ENCODE data around the gene TDRD7. TPM values are rescaled to one million over a fixed set of nuclear protein-coding genes. Genes with fewer than 3 reads are reported as not detected.

The TDRD7 gene
- total and polyA plus RNA-seq, 2 of the 13 experiments (the other 11 are each of a cell fraction or from before 2014, with no cell fraction given) = 9.8 to 15.5 TPM

DNA sequence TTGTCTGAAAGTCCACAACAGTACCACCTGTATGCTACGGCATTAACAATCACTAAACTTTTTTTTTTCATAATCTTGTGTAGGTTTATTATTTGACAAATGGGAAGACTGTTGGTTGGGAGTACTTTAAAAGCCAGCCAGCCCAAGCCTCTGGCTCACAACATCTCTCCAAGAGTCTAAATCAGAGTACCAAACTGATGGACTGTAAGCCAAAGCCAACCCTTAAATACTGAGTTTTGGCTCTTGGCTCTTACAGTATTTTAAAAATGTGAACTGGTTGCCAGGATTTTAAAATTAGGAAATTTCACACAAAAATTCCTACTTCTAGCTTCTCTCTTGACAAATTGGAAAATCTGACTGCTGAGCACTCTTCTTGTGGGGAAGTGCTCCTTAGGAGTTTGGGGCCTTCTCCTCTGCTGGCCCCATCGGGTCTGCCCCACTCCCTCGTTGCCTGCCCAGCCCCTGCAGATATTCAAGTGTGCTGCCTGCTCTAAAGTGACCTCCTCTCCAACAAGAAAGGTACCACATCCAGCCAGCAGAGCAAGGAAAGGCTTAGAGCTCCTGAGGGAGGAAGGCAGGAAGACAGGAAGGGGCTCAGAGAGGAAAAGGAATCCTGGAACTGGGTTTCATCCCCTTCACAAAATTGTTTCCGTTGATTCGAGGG, 67.7 kb downstream of the TDRD7 start (continued):
- TF ChIP-seq SOX13 (IDR thresholded peaks at IDR 0.05) = no peak
- TF ChIP-seq SOX13 (CRISPR knock-in tag; conservative IDR thresholded peaks at IDR 0.05 in 1 of 2, IDR thresholded peaks at IDR 0.05 in 1 of 2) = no peak
- no peak for TF ChIP-seq ZNF451 (CRISPR knock-in tag; IDR thresholded peaks at IDR 0.05)
- TF ChIP-seq, protein P1, sequence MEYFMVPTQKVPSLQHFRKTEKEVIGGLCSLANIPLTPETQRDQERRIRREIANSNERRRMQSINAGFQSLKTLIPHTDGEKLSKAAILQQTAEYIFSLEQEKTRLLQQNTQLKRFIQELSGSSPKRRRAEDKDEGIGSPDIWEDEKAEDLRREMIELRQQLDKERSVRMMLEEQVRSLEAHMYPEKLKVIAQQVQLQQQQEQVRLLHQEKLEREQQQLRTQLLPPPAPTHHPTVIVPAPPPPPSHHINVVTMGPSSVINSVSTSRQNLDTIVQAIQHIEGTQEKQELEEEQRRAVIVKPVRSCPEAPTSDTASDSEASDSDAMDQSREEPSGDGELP (IDR thresholded peaks at IDR 0.05; ENCODE audit: borderline replicate concordance, low read depth) = no peak
- TF ChIP-seq, protein P2, sequence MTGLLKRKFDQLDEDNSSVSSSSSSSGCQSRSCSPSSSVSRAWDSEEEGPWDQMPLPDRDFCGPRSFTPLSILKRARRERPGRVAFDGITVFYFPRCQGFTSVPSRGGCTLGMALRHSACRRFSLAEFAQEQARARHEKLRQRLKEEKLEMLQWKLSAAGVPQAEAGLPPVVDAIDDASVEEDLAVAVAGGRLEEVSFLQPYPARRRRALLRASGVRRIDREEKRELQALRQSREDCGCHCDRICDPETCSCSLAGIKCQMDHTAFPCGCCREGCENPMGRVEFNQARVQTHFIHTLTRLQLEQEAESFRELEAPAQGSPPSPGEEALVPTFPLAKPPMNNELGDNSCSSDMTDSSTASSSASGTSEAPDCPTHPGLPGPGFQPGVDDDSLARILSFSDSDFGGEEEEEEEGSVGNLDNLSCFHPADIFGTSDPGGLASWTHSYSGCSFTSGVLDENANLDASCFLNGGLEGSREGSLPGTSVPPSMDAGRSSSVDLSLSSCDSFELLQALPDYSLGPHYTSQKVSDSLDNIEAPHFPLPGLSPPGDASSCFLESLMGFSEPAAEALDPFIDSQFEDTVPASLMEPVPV (CRISPR knock-in tag; IDR thresholded peaks at IDR 0.05) = no peak
- TF ChIP-seq SKI (IDR thresholded peaks at IDR 0.05; ENCODE audit: partially characterized antibody) = no peak

DNA sequence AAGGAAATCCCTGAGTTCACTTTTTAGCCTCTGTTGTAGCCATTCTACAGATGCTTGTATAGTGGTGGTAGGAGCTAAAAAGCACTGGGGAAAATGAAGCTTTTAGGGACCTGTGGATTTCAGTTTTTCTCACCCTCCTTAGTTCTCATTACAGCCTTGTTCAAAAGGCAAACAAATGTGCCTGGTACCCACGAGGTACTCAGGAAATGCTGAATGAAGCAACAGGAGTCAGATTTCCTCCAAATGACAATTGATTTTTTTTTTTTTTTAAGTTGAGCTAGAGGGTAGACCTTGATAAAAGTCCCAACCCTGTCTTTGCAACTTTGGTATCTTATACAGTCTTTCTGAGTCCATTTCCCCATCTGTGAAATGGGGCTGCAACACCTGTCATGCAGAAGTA, 68.3 kb downstream of the TDRD7 start:
- TF ChIP-seq ERF (CRISPR knock-in tag; IDR thresholded peaks at IDR 0.05) = no peak
- no peak overlapping the region for H3K9ac ChIP-seq (ENCODE audit: insufficient read depth, low read depth, low read length)
- no peaks in the 10 kb centered on the region for H3K9me3 ChIP-seq (ENCODE audit: low read length)
- no peak overlapping the region for H3K27ac ChIP-seq (ENCODE audit: extremely low read length, insufficient read depth, low read length)
- no peak overlapping the region for H2AFZ ChIP-seq (ENCODE audit: low read length)
- ChIA-PET POLR2A (no interaction called here), CTCF (ENCODE audit: low intra/inter-chr PET ratio, low total read pairs) (no interaction called here)
- no peak overlapping the region for H3K4me2 ChIP-seq (ENCODE audit: low read depth, low read length)
- H3K4me3 ChIP-seq (replicated peaks in 1 of 3; ENCODE audit: insufficient read depth in 1 of 3, low read depth in 2 of 3, low read length in 3 of 3) = no peak overlapping the region
- no TSS peak for BruUV-seq (replicated peaks)
- ATAC-seq (no peak), FAIRE-seq (no peak), DNase-seq (ENCODE audit: low spot score) (no peak)
- in situ Hi-C loops (cut with HindIII; ENCODE audit: extremely low pct_ligation_motif_present, low pct_unique_long_range_greater_than_20kb) (no loop called here), intact Hi-C loops (cut with micrococcal nuclease; ENCODE audit: unreplicated experiment) (no loop called here)
- no peaks in the 10 kb centered on the region for H3K79me2 ChIP-seq (ENCODE audit: insufficient read depth, low read length)
- peaks cover 8% of the 10 kb centered on the region for H3K4me1 ChIP-seq (ENCODE audit: insufficient read depth, low read length)
- H4K20me1 ChIP-seq (ENCODE audit: insufficient read depth, low read length) = no peaks in the 10 kb centered on the region
- no peaks in the 10 kb centered on the region for H3K27me3 ChIP-seq (ENCODE audit: control insufficient read depth in 1 of 2, insufficient read depth in 2 of 2, low read length in 2 of 2)
- 67% methylated on average over 1 of the region's 1 CpG for WGBS (ENCODE audit: low lambda C conversion rate)
- H3K36me3 ChIP-seq (replicated peaks in 1 of 2; ENCODE audit: control insufficient read depth in 1 of 2, insufficient read depth in 2 of 2, low read length in 2 of 2) = peaks cover 5 to 26% of the 10 kb centered on the region in 2 experiments

All from HepG2 (cell line).